K562 (cell line): Measurements from ENCODE around the gene C5orf47. TPM values are rescaled to one million over a fixed set of nuclear protein-coding genes. Genes with fewer than 3 reads are reported as not detected.

ENCODE experiments used
- CCNT2 ChIP-seq: IDR thresholded peaks from 2 replicates; pipeline ENCODE4 v1.6.1; 2011; ENCODE audit warnings: borderline replicate concordance, low read depth, mild to moderate bottlenecking, moderate library complexity, mixed read lengths, low read length; ENCODE audit not compliant: insufficient read length; ENCODE audit errors: extremely low read depth
- CXXC5 ChIP-seq: fragments of 250-450 bp; sonication (Bioruptor Pico); IDR thresholded peaks from 2 replicates; pipeline ENCODE4 v1.8.0; 2022; ENCODE audit warnings: inconsistent platforms, mild to moderate bottlenecking, moderate library complexity
- FOXA3 ChIP-seq, 2 experiments: fragments of 450-650 bp in 1 of 2; sonication (generic) in 1 of 2; formaldehyde crosslinking; IDR thresholded peaks in 1 of 2; conservative IDR thresholded peaks in 1 of 2; 2 replicates each; pipeline versions ENCODE4 v1.4.0 to v1.8.0; 2020 to 2022; ENCODE audit warnings: mild to moderate bottlenecking in 2 of 2, missing genetic modification reagents in 1 of 2
- HDAC6 ChIP-seq: IDR thresholded peaks from 2 replicates; pipeline ENCODE4 v1.6.1; 2012; ENCODE audit warnings: low read depth, mild to moderate bottlenecking, control low read depth, inconsistent platforms, low read length, moderate library complexity
- HDAC8 ChIP-seq: fragments of 450-650 bp; IDR thresholded peaks from 2 replicates; pipeline ENCODE4 v1.6.1; 2016; ENCODE audit warnings: mild to moderate bottlenecking, missing genetic modification characterization, moderate library complexity, missing compliant biosample characterization
- NONO ChIP-seq, 2 experiments: fragments of 200-400 bp in 1 of 2; fragments of 450-650 bp in 1 of 2; formaldehyde crosslinking in 1 of 2; IDR thresholded peaks; 2 replicates each; pipeline ENCODE4 v1.6.1; 2017; ENCODE audit warnings: low read depth in 2 of 2, mild to moderate bottlenecking in 2 of 2, moderate library complexity in 2 of 2, low read length in 1 of 2
- NR3C1 ChIP-seq: sonication (generic); formaldehyde crosslinking; IDR thresholded peaks from 2 replicates; pipeline ENCODE4 v1.8.1; 2022; ENCODE audit warnings: missing genetic modification reagents
- POU5F1 ChIP-seq: fragments of 150-350 bp; IDR thresholded peaks from 2 replicates; pipeline ENCODE4 v1.6.1; 2014; ENCODE audit warnings: borderline replicate concordance, low read length, low read depth, mild to moderate bottlenecking; ENCODE audit not compliant: partially characterized antibody
- RAD21 ChIP-seq, 2 experiments: fragments of 250-450 bp in 1 of 2; fragments of 450-650 bp in 1 of 2; sonication (Bioruptor Pico) in 1 of 2; formaldehyde crosslinking in 1 of 2; IDR thresholded peaks in 1 of 2; conservative IDR thresholded peaks in 1 of 2; 2 replicates each; pipeline versions ENCODE4 v1.4.0 to v1.8.0; 2020 to 2022; ENCODE audit warnings: mild to moderate bottlenecking in 2 of 2, moderate library complexity in 1 of 2
- RBM34 ChIP-seq: fragments of 200-400 bp; formaldehyde crosslinking; IDR thresholded peaks from 2 replicates; pipeline ENCODE4 v1.6.1; 2018; ENCODE audit warnings: low read length, borderline replicate concordance; ENCODE audit not compliant: insufficient read depth
- STAT5A ChIP-seq: IDR thresholded peaks from 2 replicates; pipeline ENCODE4 v1.6.1; 2012; ENCODE audit warnings: low read length, inconsistent platforms, borderline replicate concordance
- STAT6 ChIP-seq: sonication (generic); formaldehyde crosslinking; IDR thresholded peaks from 2 replicates; pipeline ENCODE4 v1.8.1; 2023; ENCODE audit warnings: mild to moderate bottlenecking, missing genetic modification reagents
- TRIM24 ChIP-seq, 2 experiments: fragments of 450-650 bp; IDR thresholded peaks; 2 replicates each; pipeline ENCODE4 v1.6.1; 2016
- XRCC5 ChIP-seq: fragments of 200-400 bp; formaldehyde crosslinking; IDR thresholded peaks from 2 replicates; pipeline ENCODE4 v1.6.1; 2017; ENCODE audit warnings: low read depth, mild to moderate bottlenecking, low read length
- ZFP91 ChIP-seq: sonication (generic); formaldehyde crosslinking; IDR thresholded peaks from 2 replicates; pipeline ENCODE4 v1.8.0; 2022; ENCODE audit warnings: mild to moderate bottlenecking, missing genetic modification reagents
- ZNF57 ChIP-seq: fragments of 450-650 bp; formaldehyde crosslinking; IDR thresholded peaks from 2 replicates; pipeline ENCODE4 v1.4.0; 2020; ENCODE audit warnings: mild to moderate bottlenecking, moderate library complexity
- polyA plus RNA-seq, 8 experiments: library from polyadenylated mRNA; depleted of rRNA in 4 of 8; stranded (reverse) in 5 of 8; unstranded in 3 of 8; fragments of >200 nt; fragmentation: Nextera tagmentation in 2 of 8; fragmentation: Illumina TruSeq in 1 of 8; extraction: Ambion mirVana in 2 of 8; extraction: Trizol in 1 of 8; gene quantifications; 2 replicates each; pipeline versions ENCODE4 v1.2.1 to v1.2.3, GENCODE V29; 2011 to 2014; ENCODE audit warnings: inconsistent platforms in 1 of 8, missing spikeins in 1 of 8
- total RNA-seq, 7 experiments: library from RNA; depleted of rRNA in 6 of 7; stranded (reverse); fragments of >200 nt in 6 of 7; fragmentation: Illumina TruSeq in 2 of 7; extraction: Trizol in 2 of 7; gene quantifications; 2 replicates each; pipeline versions ENCODE4 v1.2.1 to v1.2.3, GENCODE V29; 2011 to 2021; ENCODE audit warnings: low replicate concordance in 1 of 7
- TF ChIP-seq, protein P1 (sequence below): fragments of 250-450 bp; sonication (Bioruptor Pico); IDR thresholded peaks from 2 replicates; pipeline ENCODE4 v1.8.0; 2021; ENCODE audit warnings: borderline replicate concordance, mild to moderate bottlenecking, moderate library complexity; ENCODE audit not compliant: poor library complexity, severe bottlenecking
- TF ChIP-seq, protein P2 (sequence below): fragments of 450-650 bp; formaldehyde crosslinking; IDR thresholded peaks from 2 replicates; pipeline ENCODE4 v1.4.0; 2022; ENCODE audit warnings: missing genetic modification characterization

C5orf47 gene
- total and polyA plus RNA-seq, 9 of the 15 experiments (the other 6 are each of a cell fraction or from before 2014, with no cell fraction given): 0.08 TPM; not detected in 8

GRCh38 chr5:173972925-173973615, 15.9 kb upstream of the C5orf47 start (continued):
- TF ChIP-seq RAD21 (CRISPR knock-in tag; conservative IDR thresholded peaks at IDR 0.05 in 1 of 2, IDR thresholded peaks at IDR 0.05 in 1 of 2) (peak; percentile 79 to 93), NR3C1 (CRISPR knock-in tag) (no peak), STAT5A (no peak), STAT6 (CRISPR knock-in tag) (no peak), POU5F1 (no peak), FOXA3 (CRISPR knock-in tag; conservative IDR thresholded peaks at IDR 0.05 in 1 of 2, IDR thresholded peaks at IDR 0.05 in 1 of 2) (no peak), NONO (IDR thresholded peaks at IDR 0.05; ENCODE audit: low read depth in 2 of 2, low read length in 1 of 2) (no peak), XRCC5 (no peak), TRIM24 (IDR thresholded peaks at IDR 0.05) (0 out of 4 replicates have a peak, but pooled peaks of 1 of the 2 experiments have one; percentile 17), CXXC5 (CRISPR knock-in tag) (no peak), ZFP91 (0 out of 2 replicates have a peak, but pooled peaks have one; percentile 66), ZNF57 (CRISPR knock-in tag) (no peak), CCNT2 (no peak), RBM34 (no peak), HDAC6 (no peak), HDAC8 (tag) (no peak)
- TF ChIP-seq, protein P1, sequence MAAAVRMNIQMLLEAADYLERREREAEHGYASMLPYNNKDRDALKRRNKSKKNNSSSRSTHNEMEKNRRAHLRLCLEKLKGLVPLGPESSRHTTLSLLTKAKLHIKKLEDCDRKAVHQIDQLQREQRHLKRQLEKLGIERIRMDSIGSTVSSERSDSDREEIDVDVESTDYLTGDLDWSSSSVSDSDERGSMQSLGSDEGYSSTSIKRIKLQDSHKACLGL (CRISPR knock-in tag): no peak
- TF ChIP-seq, protein P2, sequence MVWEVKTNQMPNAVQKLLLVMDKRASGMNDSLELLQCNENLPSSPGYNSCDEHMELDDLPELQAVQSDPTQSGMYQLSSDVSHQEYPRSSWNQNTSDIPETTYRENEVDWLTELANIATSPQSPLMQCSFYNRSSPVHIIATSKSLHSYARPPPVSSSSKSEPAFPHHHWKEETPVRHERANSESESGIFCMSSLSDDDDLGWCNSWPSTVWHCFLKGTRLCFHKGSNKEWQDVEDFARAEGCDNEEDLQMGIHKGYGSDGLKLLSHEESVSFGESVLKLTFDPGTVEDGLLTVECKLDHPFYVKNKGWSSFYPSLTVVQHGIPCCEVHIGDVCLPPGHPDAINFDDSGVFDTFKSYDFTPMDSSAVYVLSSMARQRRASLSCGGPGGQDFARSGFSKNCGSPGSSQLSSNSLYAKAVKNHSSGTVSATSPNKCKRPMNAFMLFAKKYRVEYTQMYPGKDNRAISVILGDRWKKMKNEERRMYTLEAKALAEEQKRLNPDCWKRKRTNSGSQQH: no peak
